ENCODE measurements around the gene PLD1.

DNA sequence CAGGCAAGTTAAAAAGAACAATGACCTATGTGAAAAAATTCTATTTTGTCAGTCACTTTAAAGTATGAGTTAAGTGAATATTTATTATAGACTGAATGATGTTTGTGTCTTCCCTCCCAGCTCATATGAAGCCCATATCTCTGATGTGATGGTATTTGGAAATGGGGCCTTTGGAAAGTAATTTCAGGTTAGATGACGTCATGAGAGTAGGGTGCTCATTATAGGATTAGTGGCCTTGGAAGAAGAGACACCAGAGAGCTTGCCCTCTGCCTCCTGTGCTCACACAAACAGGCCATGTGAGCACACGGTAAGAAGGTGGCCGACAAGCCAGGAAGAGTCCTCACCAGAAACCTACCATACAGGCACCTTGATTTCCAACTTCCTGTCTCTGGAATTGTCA lies 211.3 kb downstream of the PLD1 start:
- no peak for TF ChIP-seq CTCF (IDR thresholded peaks at IDR 0.05)
- no peak for TF ChIP-seq POLR2AphosphoS5 (IDR thresholded peaks at IDR 0.05)
- no peak for TF ChIP-seq POLR2A (IDR thresholded peaks at IDR 0.05)
- no peak for TF ChIP-seq EP300 (IDR thresholded peaks at IDR 0.05)
